ENCODE data around the gene LNX1.

LNX1 gene

GRCh38 chr4:53571936-53572599 lies 19.2 kb downstream of the LNX1 start:
- no peak for DNase-seq (ENCODE audit: low spot score)

- no peak for DNase-seq (ENCODE audit: low spot score)
Measured at GRCh38 chr4:53563824-53564223, 27.5 kb downstream of the LNX1 start.

GRCh38 chr4:53562409-53562808 lies 28.9 kb downstream of the LNX1 start:
- DNase-seq (ENCODE audit: low spot score), result no peak

- DNase-seq (ENCODE audit: low spot score), result no peak
Measured at GRCh38 chr4:53559021-53559620, 32.2 kb downstream of the LNX1 start.

- DNase-seq (ENCODE audit: low spot score), result no peak
Measured at GRCh38 chr4:53558065-53558801, 33.1 kb downstream of the LNX1 start.

GRCh38 chr4:53557669-53558064 lies 33.6 kb downstream of the LNX1 start:
- no peak for DNase-seq (ENCODE audit: low spot score)

- no peak for DNase-seq (ENCODE audit: low spot score)
Measured at GRCh38 chr4:53556651-53557050, 34.6 kb downstream of the LNX1 start.

- no peak for DNase-seq (ENCODE audit: low spot score)
Measured at GRCh38 chr4:53553486-53554210, 37.6 kb downstream of the LNX1 start.

- no peak for DNase-seq (ENCODE audit: low spot score)
Measured at GRCh38 chr4:53552711-53553110, 38.6 kb downstream of the LNX1 start.

GRCh38 chr4:53551958-53552357 lies 39.3 kb downstream of the LNX1 start:
- no peak for DNase-seq (ENCODE audit: low spot score)

- DNase-seq (ENCODE audit: low spot score), result no peak
Measured at GRCh38 chr4:53551281-53551864, 39.9 kb downstream of the LNX1 start.

GRCh38 chr4:53548662-53549061 lies 42.6 kb downstream of the LNX1 start:
- no peak for DNase-seq (ENCODE audit: low spot score)

GRCh38 chr4:53547983-53548382 lies 43.3 kb downstream of the LNX1 start:
- no peak for DNase-seq (ENCODE audit: low spot score)

- DNase-seq (ENCODE audit: low spot score), result no peak
Measured at GRCh38 chr4:53545942-53546581, 45.2 kb downstream of the LNX1 start.

- no peak for DNase-seq (ENCODE audit: low spot score)
Measured at GRCh38 chr4:53545273-53545672, 46.0 kb downstream of the LNX1 start.

- DNase-seq (ENCODE audit: low spot score), result no peak
Measured at GRCh38 chr4:53543561-53543960, 47.7 kb downstream of the LNX1 start.

- no peak for DNase-seq (ENCODE audit: low spot score)
Measured at GRCh38 chr4:53541577-53542206, 49.6 kb downstream of the LNX1 start.

GRCh38 chr4:53538756-53539155 lies 52.5 kb downstream of the LNX1 start:
- no peak for DNase-seq (ENCODE audit: low spot score)

- no peak for DNase-seq (ENCODE audit: low spot score)
Measured at GRCh38 chr4:53537606-53538005, 53.7 kb downstream of the LNX1 start.

GRCh38 chr4:53536328-53536727 lies 55.0 kb downstream of the LNX1 start:
- DNase-seq (ENCODE audit: low spot score), result no peak

GRCh38 chr4:53535567-53535966 lies 55.7 kb downstream of the LNX1 start:
- DNase-seq (ENCODE audit: low spot score), result no peak

Measured in CD4-positive, alpha-beta T cell treated with Interleukin-15 for 4 hours (primary cell).